Astrocyte of the spinal cord (primary cell): Measurements from ENCODE around the gene TEX13B.
"Not testable (repeated sequence)": the region's sequence is repeated elsewhere in the genome, so short reads cannot be mapped to it uniquely, and the experiment has no call there.

Experiments used
- DNase-seq: peaks from one replicate; pipeline ENCODE4 v3.0.0; 2011; ENCODE audit warnings: low read depth, low spot score
- H3K4me3 ChIP-seq: 2 replicates; pipeline ENCODE4 v1.5.1; 2011; ENCODE audit warnings: low read depth, mild to moderate bottlenecking, low read length, moderate library complexity
- CTCF ChIP-seq: IDR thresholded peaks from 2 replicates; pipeline ENCODE4 v1.5.1; 2012; ENCODE audit warnings: low read depth, mild to moderate bottlenecking, low read length, inconsistent platforms
- in situ Hi-C: cut with HindIII; loops from 2 replicates; pipeline ENCODE4 v1.10.0; 2017; ENCODE audit warnings: low sequenced_read_pairs

TEX13B gene

GRCh38 chrX:107985033-107985432 lies 2.9 kb upstream of the TEX13B start:
- no peak for DNase-seq
- in situ Hi-C loops, result no loop called here
- no peak overlapping the region for H3K4me3 ChIP-seq
- no peak for TF ChIP-seq CTCF

- DNase-seq, result no peak
- in situ Hi-C loops, result no loop called here
- no peak for TF ChIP-seq CTCF
- no peak overlapping the region for H3K4me3 ChIP-seq
Observed at GRCh38 chrX:107979534-107979933, 2.6 kb downstream of the TEX13B start.

GRCh38 chrX:107978707-107979307 lies 3.4 kb downstream of the TEX13B start:
- peak; percentile 61 for TF ChIP-seq CTCF
- in situ Hi-C loops, result no loop called here
- peak; percentile 5 for DNase-seq
- no peak overlapping the region for H3K4me3 ChIP-seq

- in situ Hi-C loops, result no loop called here
- no peak for DNase-seq
- no peak for TF ChIP-seq CTCF
- no peak overlapping the region for H3K4me3 ChIP-seq
Observed at GRCh38 chrX:107978071-107978470, 4.1 kb downstream of the TEX13B start.

- no peak for TF ChIP-seq CTCF
- in situ Hi-C loops, result no loop called here
- no peak overlapping the region for H3K4me3 ChIP-seq
- no peak for DNase-seq
Observed at GRCh38 chrX:107971636-107972035, 10.5 kb downstream of the TEX13B start.

- TF ChIP-seq CTCF, result no peak
- no peak overlapping the region for H3K4me3 ChIP-seq
- DNase-seq, result no peak
- in situ Hi-C loops, result no loop called here
Observed at GRCh38 chrX:107970073-107970472, 12.1 kb downstream of the TEX13B start.

GRCh38 chrX:107968623-107969022 lies 13.5 kb downstream of the TEX13B start:
- in situ Hi-C loops, result no loop called here
- DNase-seq, result no peak
- TF ChIP-seq CTCF, result no peak
- H3K4me3 ChIP-seq, result no peak overlapping the region

- in situ Hi-C loops, DNase-seq: not testable (repeated sequence)
Observed at GRCh38 chrX:107955337-107955736, 26.8 kb downstream of the TEX13B start.

More at GRCh38 chrX:107955337-107955736, 26.8 kb downstream of the TEX13B start:
- H3K4me3 ChIP-seq, result not testable (repeated sequence)
